OCI-LY3 (cell line): ENCODE results near the gene TMEM266.

Experiments used
- H2AFZ ChIP-seq: fragments of 200-600, 300-600 bp; shearing (Covaris generic); 2 replicates; pipeline ENCODE4 v1.6.0; 2014; ENCODE audit warnings: antibody characterized with exemption, low read depth, low read length
- H3K27ac ChIP-seq: fragments of 200-600, 300-600 bp; sonication (generic); 2 replicates; pipeline ENCODE4 v1.5.1; 2014; ENCODE audit warnings: mild to moderate bottlenecking, low read length, moderate library complexity, mixed read lengths
- H3K27me3 ChIP-seq: fragments of 200-600, 300-600 bp; sonication (generic); 2 replicates; pipeline ENCODE4 v1.6.1; 2014; ENCODE audit warnings: low read depth, low read length, mixed read lengths
- H3K36me3 ChIP-seq: fragments of 200-600, 300-600 bp; sonication (generic); replicated peaks from 2 replicates; pipeline ENCODE3; 2014; ENCODE audit warnings: low read depth, low read length, mixed read lengths
- H3K4me1 ChIP-seq: fragments of 300-600, 200-600 bp; sonication (generic); 2 replicates; pipeline ENCODE4 v1.6.1; 2014; ENCODE audit warnings: low read length, mixed read lengths
- H3K4me2 ChIP-seq: fragments of 200-600, 300-600 bp; sonication (generic); 2 replicates; pipeline ENCODE4 v1.6.1; 2014; ENCODE audit warnings: low read length, mixed read lengths
- H3K4me3 ChIP-seq: fragments of 300-600, 200-600 bp; sonication (generic); 2 replicates; pipeline ENCODE4 v1.5.1; 2014; ENCODE audit warnings: antibody characterized with exemption, mild to moderate bottlenecking, low read length, moderate library complexity
- H3K79me2 ChIP-seq: fragments of 300-600, 200-600 bp; shearing (Covaris generic); 2 replicates; pipeline ENCODE4 v1.6.1; 2014; ENCODE audit warnings: mild to moderate bottlenecking, low read length, mixed read lengths
- H3K9ac ChIP-seq: fragments of 300-600, 200-600 bp; shearing (Covaris generic); 2 replicates; pipeline ENCODE4 v1.6.0; 2014; ENCODE audit warnings: mild to moderate bottlenecking, low read length, moderate library complexity
- H3K9me3 ChIP-seq: fragments of 200-600, 300-600 bp; shearing (Covaris generic); 2 replicates; pipeline ENCODE4 v1.6.1; 2014; ENCODE audit warnings: low read length, mixed read lengths; ENCODE audit not compliant: insufficient read depth
- H4K20me1 ChIP-seq: fragments of 200-600, 300-600 bp; sonication (generic); 2 replicates; pipeline ENCODE4 v1.6.1; 2016; ENCODE audit warnings: low read length, mixed read lengths; ENCODE audit not compliant: insufficient read depth
- CTCF ChIP-seq: fragments of 200-600, 300-600 bp; sonication (generic); IDR thresholded peaks from 2 replicates; pipeline ENCODE4 v1.5.1; 2014; ENCODE audit warnings: antibody characterized with exemption, low read length, low read depth
- EZH2phosphoT487 ChIP-seq: fragments of 200-600 bp; shearing (Covaris generic); IDR thresholded peaks from 2 replicates; pipeline ENCODE4 v1.6.1; 2018; ENCODE audit warnings: antibody characterized with exemption, mixed run types, low read depth

Gene TMEM266

DNA sequence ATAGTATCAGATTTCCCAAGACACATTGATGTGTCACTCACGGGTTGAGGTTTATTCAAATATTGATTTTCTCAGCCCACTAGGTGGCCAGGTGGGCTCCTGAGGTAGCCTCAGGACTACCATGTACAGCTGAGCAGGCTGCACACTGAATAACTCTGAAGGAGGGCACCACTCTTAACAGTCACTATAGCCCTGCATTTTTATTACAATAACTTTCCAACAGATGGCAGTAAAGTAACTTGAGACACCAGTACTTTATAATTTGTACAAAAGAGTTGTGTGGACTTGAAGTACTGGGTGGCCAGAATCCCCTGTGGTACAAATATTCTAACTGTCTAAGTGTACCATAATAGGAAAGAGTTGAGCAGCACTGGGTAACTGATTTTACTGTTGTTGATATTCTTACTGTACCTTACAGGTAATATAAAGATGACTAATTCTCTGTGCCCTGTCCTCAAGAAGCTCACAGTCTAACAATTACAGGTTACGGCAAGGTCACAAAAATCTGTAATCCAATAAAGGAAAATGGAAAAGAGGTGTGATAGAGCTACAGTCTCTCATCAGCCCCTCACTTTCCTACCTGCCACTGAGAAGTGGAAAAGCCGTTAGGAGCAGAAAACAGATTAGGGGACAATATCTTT is 175.5 kb downstream of the TMEM266 start:
- peak; percentile 72 for TF ChIP-seq CTCF
- TF ChIP-seq EZH2phosphoT487 = no peak
- Histone ChIP-seq H3K27ac (no peak overlapping the region), H3K4me1 (no peaks in the 10 kb centered on the region)

DNA sequence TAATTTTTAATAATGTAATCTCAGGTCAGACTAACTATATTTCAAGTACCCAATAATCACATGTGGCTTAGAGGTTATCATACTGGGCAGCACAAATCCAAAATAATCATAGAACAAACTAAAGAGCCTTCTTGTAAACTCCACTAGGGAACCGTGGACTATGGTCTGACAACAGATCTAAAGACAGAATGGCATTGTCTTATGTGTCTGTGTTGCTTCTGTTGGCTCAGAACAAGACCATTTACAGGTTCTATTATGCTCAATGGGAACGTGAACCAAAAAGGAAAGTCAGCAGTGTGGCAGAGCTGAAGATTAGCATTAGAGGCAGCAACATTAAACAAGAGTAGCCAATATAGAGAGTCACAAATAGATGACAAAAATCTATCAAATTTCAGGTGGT is 176.6 kb downstream of the TMEM266 start:
- H3K36me3 ChIP-seq = peaks cover 6% of the 10 kb centered on the region
- H4K20me1 ChIP-seq = 0 out of 2 replicates have a peak, but pooled peaks cover 3% of the 10 kb centered on the region
- H3K9me3 ChIP-seq = no peaks in the 10 kb centered on the region
- no peak overlapping the region for H2AFZ ChIP-seq
- no peak overlapping the region for H3K9ac ChIP-seq
- no peaks in the 10 kb centered on the region for H3K4me1 ChIP-seq
- H3K4me3 ChIP-seq = no peak overlapping the region
- no peak overlapping the region for H3K27ac ChIP-seq
- H3K4me2 ChIP-seq = no peak overlapping the region
- H3K79me2 ChIP-seq = no peaks in the 10 kb centered on the region
- TF ChIP-seq EZH2phosphoT487 (no peak), CTCF (no peak)
- H3K27me3 ChIP-seq = no peaks in the 10 kb centered on the region

More for the DNA sequence above, 175.5 kb downstream of the TMEM266 start:
- Histone ChIP-seq H3K27me3 (no peaks in the 10 kb centered on the region), H4K20me1 (0 out of 2 replicates have a peak, but pooled peaks cover 3% of the 10 kb centered on the region), H3K36me3 (peaks cover 10% of the 10 kb centered on the region), H3K9ac (no peak overlapping the region), H3K79me2 (no peaks in the 10 kb centered on the region), H2AFZ (no peak overlapping the region), H3K9me3 (no peaks in the 10 kb centered on the region), H3K4me2 (no peak overlapping the region), H3K4me3 (no peak overlapping the region)

- Histone ChIP-seq H3K4me1 (no peaks in the 10 kb centered on the region), H3K9me3 (no peaks in the 10 kb centered on the region), H3K9ac (no peak overlapping the region), H3K27me3 (no peaks in the 10 kb centered on the region), H3K4me3 (no peak overlapping the region), H2AFZ (no peak overlapping the region), H4K20me1 (no peaks in the 10 kb centered on the region), H3K27ac (no peak overlapping the region), H3K79me2 (no peaks in the 10 kb centered on the region), H3K4me2 (no peak overlapping the region), H3K36me3 (peaks cover 16% of the 10 kb centered on the region)
- no peak for TF ChIP-seq CTCF
- no peak for TF ChIP-seq EZH2phosphoT487
These were observed 180.0 kb downstream of the TMEM266 start for GRCh38 chr15:76239786-76240185.

DNA sequence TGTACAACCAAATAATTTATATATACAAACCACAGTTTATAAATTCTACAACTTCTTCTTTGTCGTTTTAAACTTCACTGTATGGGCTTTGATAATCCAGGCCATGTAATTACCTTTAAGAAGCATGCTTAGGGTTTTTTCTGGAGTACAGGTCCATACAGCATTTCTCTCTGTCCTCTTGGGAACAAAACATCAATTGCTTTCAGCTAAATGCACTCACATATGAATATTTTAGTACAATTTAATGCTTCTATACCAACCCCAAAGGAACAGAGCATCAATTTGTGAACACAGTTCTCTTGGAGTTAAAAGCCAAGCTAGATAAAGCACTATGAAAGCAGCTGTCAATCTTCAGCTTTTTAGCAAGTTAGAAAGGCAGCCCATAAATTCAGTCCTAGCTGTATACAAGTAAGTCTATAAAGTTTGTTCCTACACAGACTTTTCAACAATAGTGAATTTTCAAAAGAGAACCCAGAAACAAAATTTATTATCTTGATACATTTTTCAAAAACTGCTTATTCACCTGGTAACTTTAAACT is 185.4 kb downstream of the TMEM266 start:
- H3K9me3 ChIP-seq = no peaks in the 10 kb centered on the region
- H3K27me3 ChIP-seq = no peaks in the 10 kb centered on the region

More for the DNA sequence above, 185.4 kb downstream of the TMEM266 start:
- Histone ChIP-seq H4K20me1 (no peaks in the 10 kb centered on the region; the same call in 1 of the 2 replicates), H3K36me3 (peaks cover 12% of the 10 kb centered on the region), H3K27ac (no peak overlapping the region), H3K4me3 (no peak overlapping the region), H3K4me1 (no peaks in the 10 kb centered on the region), H2AFZ (no peak overlapping the region), H3K79me2 (no peaks in the 10 kb centered on the region), H3K9ac (no peak overlapping the region), H3K4me2 (no peak overlapping the region)
- no peak for TF ChIP-seq EZH2phosphoT487
- TF ChIP-seq CTCF = no peak
